ENCODE measurements around the gene TBC1D4. TPM values are rescaled to one million over a fixed set of nuclear protein-coding genes. Genes with fewer than 3 reads are reported as not detected.

TBC1D4 gene
- total and polyA plus RNA-seq, 9 of the 15 experiments (the other 6 are each of a cell fraction or from before 2014, with no cell fraction given) = 2.8 to 12.3 (median 7.0) TPM

- ATAC-seq (no peak), FAIRE-seq (no peak), DNase-seq (ENCODE audit: extremely low read depth in 1 of 4, low spot score in 3 of 4) (no peak)
- H2AFZ ChIP-seq (ENCODE audit: low read depth, low read length) = no peak overlapping the region
- H3K36me3 ChIP-seq (ENCODE audit: control insufficient read depth, insufficient read depth, low read length) = no peaks in the 10 kb centered on the region
- no peaks in the 10 kb centered on the region for H3K27me3 ChIP-seq (ENCODE audit: control insufficient read depth in 2 of 2, insufficient read depth in 2 of 2, low read length in 2 of 2)
- H3K4me1 ChIP-seq (replicated peaks in 1 of 2; ENCODE audit: control insufficient read depth in 2 of 2, insufficient read depth in 2 of 2, low read length in 2 of 2) = peaks cover 0 to 6% of the 10 kb centered on the region in 2 experiments; a peak in 2 of 5 replicates
- no peaks in the 10 kb centered on the region for H3K79me2 ChIP-seq (ENCODE audit: control insufficient read depth, insufficient read depth, low read length)
- WGBS (ENCODE audit: insufficient coverage, low coverage, missing lambda C conversion rate) = 31% methylated on average over 4 of the region's 5 CpGs
- intact Hi-C loops (cut with micrococcal nuclease) = no loop called here
- H3K27ac ChIP-seq (ENCODE audit: extremely low read depth, low read depth, low read length) = no peak overlapping the region
- no TSS peak for BruUV-seq (replicated peaks)
- in situ Hi-C loops (cut with MboI) = no loop called here
- no peaks in the 10 kb centered on the region for H3K9me3 ChIP-seq (replicated peaks; ENCODE audit: control insufficient read depth, insufficient read depth, low read depth, low read length)
- no peak overlapping the region for H3K4me2 ChIP-seq (ENCODE audit: insufficient read depth, low read length)
- no peaks in the 10 kb centered on the region for H4K20me1 ChIP-seq (replicated peaks; ENCODE audit: control insufficient read depth, insufficient read depth, low read length)
- H3K9me1 ChIP-seq (ENCODE audit: control insufficient read depth, insufficient read depth, low read length) = no peaks in the 10 kb centered on the region
- H3K9ac ChIP-seq (ENCODE audit: insufficient read depth in 1 of 2, low read depth in 2 of 2, low read length in 2 of 2) = no peak overlapping the region
- no peak overlapping the region for H3K4me3 ChIP-seq
- CTCF ChIA-PET (ENCODE audit: low intra/inter-chr PET ratio) = no interaction called here
- POLR2A ChIA-PET = interaction anchor here (0.7 to 0.9 kb wide), 2 partner anchors 16 to 94 kb away, joined by 3 read pairs; no protein-coding TSS in a partner anchor
- no peak for TF ChIP-seq MAFK (IDR thresholded peaks at IDR 0.05; ENCODE audit: low read length)
- no peak for TF ChIP-seq SETDB1 (IDR thresholded peaks at IDR 0.05; ENCODE audit: low read length)
- no peak for TF ChIP-seq FOXK2 (conservative IDR thresholded peaks at IDR 0.05 in 1 of 2, IDR thresholded peaks at IDR 0.05 in 1 of 2; ENCODE audit: low read depth in 2 of 2)
- no peak for TF ChIP-seq ZBTB1 (CRISPR knock-in tag; IDR thresholded peaks at IDR 0.05; ENCODE audit: borderline replicate concordance, low read depth)
- TF ChIP-seq ZNF318 (IDR thresholded peaks at IDR 0.05; ENCODE audit: borderline replicate concordance in 1 of 2, low read depth in 1 of 2) = no peak
- no peak for TF ChIP-seq RFX1 (IDR thresholded peaks at IDR 0.05)
- no peak for TF ChIP-seq ZSCAN32 (CRISPR knock-in tag; IDR thresholded peaks at IDR 0.05)
- TF ChIP-seq RCOR1 (IDR thresholded peaks at IDR 0.05; ENCODE audit: borderline replicate concordance in 1 of 2, low read depth in 2 of 2, low read length in 2 of 2) = no peak
- no peak for TF ChIP-seq ZNF23 (CRISPR knock-in tag; IDR thresholded peaks at IDR 0.05)
- TF ChIP-seq ELK3 (CRISPR knock-in tag; IDR thresholded peaks at IDR 0.05) = no peak
- no peak for TF ChIP-seq SIN3B (IDR thresholded peaks at IDR 0.05; ENCODE audit: low read depth)
- TF ChIP-seq HCFC1 (IDR thresholded peaks at IDR 0.05; ENCODE audit: low read depth, low read length) = no peak
- no peak for TF ChIP-seq HIVEP1 (CRISPR knock-in tag; IDR thresholded peaks at IDR 0.05)
- no peak for TF ChIP-seq MTF1 (CRISPR knock-in tag; IDR thresholded peaks at IDR 0.05; ENCODE audit: borderline replicate concordance)
- TF ChIP-seq ZFP36 (IDR thresholded peaks at IDR 0.05; ENCODE audit: low read depth, low read length, partially characterized antibody) = no peak
- TF ChIP-seq HOXB6 (CRISPR knock-in tag; IDR thresholded peaks at IDR 0.05; ENCODE audit: borderline replicate concordance) = no peak
Observed at GRCh38 chr13:75329097-75329496, 152.9 kb downstream of the TBC1D4 start.

All from K562 (cell line).